Right kidney (tissue), 1 donor: ENCODE results near the gene CLDN6.

ENCODE experiments used
- DNase-seq: peaks from one replicate; pipeline ENCODE4 v3.0.0-alpha.2; 2016

Gene CLDN6

DNA sequence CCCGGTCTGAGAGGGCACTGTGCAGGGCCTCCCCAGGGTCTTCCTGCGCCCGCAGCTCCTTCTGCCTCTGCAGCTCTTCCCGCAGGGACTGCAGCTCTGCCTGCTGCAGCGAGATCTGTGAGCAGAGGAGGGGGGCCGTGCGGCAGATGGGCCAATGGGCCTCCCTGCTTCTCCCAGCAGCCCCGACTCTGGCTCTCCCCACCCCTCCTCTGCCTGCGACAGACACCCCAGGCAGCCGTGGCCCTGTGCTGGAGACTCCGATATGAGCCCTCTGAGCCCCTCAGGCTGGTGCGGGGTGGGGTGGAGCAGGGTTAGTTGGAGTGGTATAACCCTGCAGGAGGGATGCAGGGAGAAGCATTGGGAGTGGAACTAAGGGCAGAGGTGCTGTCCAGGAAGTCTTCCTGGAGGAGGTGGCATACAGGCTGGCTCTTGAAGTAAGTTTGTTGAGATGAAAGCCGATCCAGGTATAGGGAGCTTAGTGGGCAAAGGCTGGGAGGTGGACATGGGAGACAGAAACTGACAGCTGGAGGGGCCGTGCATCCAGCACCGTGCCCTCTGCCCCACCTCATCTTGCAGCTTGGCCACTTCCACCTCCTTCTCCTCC is 10.8 kb upstream of the CLDN6 start:
- no peak for DNase-seq

DNA sequence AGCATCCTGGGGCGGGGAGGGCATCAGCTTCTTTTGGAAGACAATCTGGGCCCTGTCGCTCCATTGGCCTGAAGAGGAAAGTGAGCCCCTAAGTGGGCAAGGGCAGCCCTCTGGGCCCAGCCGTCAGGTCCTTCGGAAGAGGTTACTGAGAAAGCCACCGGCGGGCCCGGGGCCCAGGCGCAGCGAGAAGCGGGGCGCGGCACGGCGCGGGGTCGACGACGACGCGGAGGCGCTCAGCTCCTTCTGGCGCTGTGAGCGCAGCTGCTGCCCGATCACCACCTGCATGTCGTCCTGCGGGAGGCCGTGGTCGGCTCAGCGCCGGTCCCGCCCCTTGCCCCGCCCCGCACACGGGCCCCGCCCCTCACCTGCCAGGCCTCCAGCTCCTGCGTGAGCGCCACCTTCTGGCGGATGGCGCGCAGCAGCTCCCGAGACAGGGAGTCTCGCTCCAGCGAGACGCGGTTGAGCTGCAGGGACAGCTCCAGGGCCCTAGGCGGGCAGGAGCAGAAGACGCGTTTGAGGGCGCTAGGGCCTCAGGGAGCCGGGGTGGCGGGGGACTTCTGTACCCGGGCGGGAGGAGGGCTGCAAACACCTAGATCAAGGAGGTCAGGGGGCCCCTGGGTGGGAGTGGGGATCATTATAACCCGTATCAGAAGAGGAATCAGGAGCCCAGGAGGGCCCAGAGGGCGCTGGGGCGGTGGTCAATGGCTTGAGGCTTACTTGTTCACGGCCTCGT is 10.2 kb upstream of the CLDN6 start:
- DNase-seq = peak; percentile 81

DNA sequence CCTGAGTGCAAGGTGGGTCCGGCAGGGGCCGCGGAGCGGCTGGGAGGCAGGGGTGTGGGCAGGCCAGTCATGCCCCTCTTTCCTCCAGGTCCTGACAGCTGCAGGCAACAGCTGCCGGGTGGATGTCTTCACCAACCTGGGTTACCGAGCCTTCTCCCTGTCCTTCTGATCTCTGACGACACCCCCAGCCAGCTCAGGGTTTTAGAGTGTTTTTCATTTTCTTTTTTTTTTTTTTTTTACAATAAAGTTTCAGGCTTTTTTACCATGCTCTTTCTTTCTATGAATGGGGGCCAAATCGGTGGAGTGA is 9.5 kb upstream of the CLDN6 start:
- DNase-seq = no peak

DNA sequence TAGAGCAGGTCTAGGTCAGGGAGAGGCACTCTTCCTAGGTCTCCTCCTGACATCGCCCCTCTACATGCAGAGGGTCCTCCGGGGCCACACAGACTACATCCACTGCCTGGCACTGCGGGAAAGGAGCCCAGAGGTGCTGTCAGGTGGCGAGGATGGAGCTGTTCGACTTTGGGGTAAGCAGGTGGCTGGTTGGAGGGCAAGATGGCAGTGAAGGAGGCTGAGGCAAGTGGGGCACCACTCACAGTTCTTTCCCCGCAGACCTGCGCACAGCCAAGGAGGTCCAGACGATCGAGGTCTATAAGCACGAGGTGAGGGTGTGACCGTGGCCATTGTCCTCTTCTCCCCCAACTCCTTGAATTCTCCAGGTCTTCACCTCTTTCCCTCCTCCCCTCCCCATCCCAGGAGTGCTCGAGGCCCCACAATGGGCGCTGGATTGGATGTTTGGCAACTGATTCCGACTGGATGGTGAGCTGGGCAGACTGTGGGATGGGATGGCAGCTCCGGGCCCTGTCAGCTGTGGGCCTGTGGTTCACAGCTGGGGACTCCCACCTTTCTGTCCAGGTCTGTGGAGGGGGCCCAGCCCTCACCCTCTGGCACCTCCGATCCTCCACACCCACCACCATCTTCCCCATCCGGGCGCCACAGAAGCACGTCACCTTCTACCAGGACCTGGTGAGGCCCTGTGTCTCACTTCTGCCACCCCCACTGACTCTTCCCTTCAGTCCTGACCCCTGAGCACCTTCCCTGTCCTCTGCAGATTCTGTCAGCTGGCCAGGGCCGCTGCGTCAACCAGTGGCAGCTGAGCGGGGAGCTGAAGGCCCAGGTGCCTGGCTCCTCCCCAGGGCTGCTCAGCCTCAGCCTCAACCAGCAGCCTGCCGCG is 8.9 kb upstream of the CLDN6 start:
- no peak for DNase-seq

DNA sequence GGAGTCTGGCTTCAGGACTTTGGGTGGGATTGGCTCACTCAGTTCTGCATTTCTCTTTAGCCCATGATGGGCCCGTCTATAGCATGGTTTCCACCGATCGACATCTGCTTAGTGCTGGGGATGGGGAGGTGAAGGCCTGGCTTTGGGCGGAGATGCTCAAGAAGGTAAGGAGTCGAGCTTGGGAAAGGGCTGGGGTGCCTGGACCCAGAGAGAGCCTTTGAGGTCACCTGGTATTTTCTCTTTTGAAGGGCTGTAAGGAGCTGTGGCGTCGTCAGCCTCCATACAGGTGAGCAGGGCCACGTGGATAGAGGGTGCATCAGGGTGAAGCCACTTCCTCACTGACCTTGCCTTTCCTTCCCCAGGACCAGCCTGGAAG is 8.0 kb upstream of the CLDN6 start:
- no peak for DNase-seq

DNA sequence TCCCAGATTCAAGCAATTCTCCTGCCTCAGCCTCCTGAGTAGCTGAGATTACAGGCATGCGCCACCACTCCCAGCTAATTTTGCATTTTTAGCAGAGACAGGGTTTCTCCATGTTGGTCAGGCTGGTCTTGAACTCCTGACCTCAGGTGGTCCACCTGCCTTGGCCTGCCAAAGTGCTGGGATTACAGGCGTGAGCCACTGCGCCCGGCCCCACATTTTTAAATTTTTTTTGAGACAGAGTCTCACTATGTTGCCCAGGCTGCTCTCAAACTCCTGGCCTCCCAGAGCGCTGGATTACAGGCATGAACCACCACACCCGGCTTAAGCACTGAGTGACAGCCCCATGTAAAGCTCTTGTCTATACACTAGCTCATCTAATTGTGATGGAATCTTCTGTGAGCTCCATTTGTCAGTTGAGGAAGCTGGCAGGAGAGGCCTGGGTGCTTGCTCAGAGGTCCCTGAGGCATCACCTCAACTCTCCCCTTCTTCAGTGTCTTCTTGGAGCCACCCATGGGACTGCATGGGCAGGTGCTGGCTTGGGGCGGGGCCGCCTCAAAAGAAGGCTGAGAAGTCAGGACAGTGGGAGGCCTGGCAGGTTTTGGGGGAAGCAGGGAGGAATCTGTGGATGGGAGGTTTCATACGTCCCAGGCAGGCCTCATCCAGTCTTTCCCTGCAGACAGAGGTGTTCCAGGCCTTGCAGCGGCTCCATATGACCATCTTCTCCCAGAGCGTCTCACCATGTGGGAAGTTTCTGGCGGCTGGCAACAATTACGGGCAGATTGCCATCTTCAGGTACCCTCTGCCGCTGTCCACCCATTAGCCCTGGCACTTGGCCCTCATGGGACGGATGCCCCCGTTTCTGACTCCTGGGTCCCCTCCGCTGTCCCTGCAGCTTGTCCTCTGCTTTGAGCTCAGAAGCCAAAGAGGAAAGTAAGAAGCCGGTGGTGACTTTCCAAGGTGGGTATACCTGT is 7.3 kb upstream of the CLDN6 start:
- DNase-seq = no peak

DNA sequence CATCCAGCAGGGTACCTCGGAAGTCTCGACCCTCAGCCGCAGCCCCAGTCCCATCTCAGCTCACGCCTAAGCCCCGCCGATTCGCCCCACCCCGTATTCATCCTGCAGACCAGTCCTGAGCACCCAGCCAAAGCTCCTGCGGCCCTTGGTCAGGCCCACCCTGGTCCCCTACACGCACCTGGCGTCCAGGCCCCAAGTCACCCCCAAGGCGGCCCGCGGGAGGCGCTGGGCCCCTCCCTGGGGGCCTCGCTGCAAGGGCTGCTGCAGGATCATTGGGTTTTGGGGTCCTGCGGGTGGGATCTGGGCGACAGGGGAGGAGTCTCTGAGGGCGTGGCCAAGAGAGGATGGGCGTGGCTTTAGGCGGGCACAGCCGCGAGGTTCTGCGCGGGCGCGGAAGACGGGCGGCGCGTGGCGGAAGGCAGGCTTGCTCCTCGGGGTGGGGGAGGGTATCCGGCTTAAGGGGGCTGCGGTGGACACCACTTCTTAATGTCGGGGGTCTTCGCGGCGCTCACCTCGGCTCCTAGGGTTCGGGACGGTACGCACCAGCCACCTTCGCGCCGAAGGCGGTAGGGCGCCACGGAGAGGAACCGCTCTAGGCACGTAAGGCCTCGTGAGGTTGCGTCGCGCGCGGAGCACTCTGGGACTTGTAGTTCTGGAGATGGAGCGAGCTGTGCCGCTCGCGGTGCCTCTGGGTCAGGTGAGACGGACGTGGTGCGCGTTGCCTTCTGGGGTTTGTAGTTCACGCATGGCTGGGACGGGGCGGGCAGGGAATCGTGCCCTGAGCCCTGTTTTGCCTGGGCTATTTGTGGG is 5.9 kb upstream of the CLDN6 start, which contains the start of the genes HCFC1R1 and THOC6:
TSS of gene HCFC1R1 (minus strand) at position 274 of the 810 bp plus-strand sequence. CDS start at position 273, 1 bp downstream.
TSS of gene THOC6 (plus strand) at position 367 of the 810 bp plus-strand sequence. CDS start at position 659, 292 bp downstream.
- peak; percentile 99 for DNase-seq

DNA sequence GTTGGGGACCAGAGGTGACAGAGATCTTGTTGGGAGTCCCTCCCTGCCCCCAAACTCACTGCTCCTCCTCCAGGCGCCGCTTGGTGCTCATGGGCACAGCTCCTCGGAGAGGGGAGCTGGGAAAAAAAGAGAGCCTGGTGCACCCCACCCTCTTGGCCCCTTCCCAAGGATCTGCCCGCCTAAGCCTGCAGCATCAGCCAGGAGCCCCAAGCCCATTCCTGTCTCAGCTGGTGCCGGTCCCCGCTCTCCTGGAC is 5.4 kb upstream of the CLDN6 start:
- no peak for DNase-seq

DNA sequence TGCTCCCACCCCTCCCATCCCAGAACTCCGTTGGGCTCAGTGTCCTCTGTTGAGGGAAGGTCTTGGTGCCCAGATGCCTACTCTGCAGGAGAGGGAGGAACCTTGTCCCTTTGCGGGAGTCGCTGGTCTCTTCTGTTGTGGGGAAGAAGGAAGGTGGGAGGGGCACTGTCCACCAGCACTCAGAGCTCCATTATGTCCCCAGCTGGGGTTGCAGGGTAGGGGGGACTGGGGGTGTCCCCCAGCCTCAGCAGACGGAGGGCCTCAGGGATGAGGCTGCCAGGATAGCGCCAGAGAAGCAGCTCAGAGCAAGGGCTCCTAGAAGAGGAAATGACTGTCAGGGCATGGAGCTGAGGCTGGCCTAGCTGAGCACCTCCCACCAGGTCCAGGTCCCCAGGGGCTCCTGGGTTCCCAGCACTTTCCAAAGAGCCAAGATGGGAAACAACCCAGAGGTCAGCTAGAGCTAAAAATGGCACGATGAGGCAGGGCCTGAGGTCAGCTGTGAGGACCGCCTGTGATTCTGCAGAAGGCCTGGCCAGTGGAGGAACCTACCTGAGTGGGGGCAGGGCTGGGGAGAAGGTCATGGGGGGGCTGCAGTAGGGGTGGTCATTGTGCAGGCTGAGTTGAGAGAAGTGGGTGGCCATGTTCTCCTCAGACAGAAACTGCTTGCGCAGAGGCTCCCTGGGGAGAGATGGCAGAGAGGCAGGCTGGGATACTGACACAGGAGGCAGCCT is 4.9 kb upstream of the CLDN6 start:
- peak; percentile 53 for DNase-seq

DNA sequence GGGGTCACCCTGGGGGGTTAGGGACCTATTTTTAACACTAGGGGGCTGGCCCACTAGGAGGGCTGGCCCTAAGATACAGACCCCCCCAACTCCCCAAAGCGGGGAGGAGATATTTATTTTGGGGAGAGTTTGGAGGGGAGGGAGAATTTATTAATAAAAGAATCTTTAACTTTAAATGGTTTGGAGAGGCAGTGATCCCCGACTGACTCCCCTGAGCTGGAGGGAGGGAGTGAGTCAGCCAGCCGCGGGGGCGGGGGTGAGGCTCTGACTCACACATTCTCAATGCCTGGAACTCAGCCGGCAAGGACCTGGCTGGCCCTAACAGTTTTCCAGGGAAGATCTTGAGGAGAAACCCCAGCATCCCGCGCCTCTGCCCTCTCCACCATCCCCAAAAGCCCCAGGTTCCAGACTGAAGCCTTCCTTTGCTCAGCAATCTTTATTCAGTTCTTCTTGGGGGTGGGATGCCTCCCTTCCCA is 4.3 kb upstream of the CLDN6 start:
- DNase-seq = peak; percentile 56

DNA sequence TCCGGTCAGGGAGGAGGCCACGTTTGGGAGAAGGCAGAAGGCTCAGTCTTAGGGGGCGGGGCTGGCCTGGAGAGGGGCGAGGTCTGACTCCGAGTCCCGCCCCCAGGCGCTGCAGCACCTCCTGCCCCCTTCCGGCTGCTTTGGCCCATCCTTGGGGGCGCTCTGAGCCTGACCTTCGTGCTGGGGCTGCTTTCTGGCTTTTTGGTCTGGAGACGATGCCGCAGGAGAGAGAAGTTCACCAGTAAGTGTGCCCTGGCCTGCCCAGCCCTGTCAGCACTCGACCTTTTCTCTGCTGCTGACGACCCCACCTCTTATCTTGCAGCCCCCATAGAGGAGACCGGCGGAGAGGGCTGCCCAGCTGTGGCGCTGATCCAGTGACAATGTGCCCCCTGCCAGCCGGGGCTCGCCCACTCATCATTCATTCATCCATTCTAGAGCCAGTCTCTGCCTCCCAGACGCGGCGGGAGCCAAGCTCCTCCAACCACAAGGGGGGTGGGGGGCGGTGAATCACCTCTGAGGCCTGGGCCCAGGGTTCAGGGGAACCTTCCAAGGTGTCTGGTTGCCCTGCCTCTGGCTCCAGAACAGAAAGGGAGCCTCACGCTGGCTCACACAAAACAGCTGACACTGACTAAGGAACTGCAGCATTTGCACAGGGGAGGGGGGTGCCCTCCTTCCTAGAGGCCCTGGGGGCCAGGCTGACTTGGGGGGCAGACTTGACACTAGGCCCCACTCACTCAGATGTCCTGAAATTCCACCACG is 3.6 kb upstream of the CLDN6 start:
- no peak for DNase-seq

DNA sequence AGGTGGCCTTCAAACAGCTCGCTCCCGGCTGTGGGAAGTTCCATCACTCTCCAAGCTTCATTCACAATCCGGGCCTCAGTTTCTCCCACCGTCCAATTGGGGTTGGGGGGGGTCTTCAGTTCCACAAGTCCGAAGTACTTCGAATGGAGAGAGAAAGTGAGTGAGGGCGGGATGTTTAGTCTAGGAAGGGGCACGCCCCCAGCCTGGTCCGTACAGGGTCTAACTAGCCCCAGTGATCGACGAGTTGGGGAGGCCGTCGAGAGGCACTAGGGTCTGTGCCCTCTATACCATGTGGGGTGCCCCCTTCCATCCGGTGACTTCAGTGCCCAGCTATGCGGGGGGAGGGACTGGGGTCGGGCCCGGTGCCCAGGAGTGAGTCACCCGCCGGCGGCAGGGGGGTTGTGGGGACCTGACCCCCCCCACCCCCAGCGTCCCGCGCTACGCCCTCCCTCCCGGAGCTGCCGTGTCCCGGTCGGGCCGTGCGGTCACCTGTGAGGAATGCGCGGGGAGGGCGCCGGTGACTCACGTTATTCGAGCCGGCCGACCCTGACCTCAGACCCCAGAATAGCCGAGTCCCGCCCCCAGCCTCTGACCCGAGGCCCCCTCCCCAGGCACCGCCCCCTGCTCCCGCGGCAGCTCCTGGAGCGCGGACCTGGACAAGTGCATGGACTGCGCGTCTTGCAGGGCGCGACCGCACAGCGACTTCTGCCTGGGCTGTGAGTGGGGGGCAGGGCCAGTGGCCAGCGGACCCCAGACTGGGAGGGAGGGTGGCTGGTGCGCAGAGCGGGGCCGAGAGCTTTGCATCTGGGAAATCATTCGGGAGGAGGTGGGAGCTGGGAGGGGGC is 2.8 kb upstream of the CLDN6 start:
- peak; percentile 82 for DNase-seq

DNA sequence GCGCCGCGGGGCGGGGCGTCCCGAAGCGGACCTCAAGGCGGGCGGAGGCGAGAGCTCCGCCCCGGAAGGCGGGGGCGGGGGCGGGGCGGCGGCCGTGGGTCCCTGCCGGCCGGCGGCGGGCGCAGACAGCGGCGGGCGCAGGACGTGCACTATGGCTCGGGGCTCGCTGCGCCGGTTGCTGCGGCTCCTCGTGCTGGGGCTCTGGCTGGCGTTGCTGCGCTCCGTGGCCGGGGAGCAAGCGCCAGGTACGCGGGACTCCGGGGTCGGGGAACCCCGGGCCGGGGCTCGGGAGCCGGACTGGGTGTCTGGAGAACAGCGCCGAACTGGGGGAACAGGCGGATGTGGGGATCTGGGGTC is 2.2 kb upstream of the CLDN6 start, which contains the start of gene TNFRSF12A:
TSS of gene TNFRSF12A (plus strand) at position 122 of the 357 bp plus-strand sequence. CDS start at position 152, 30 bp downstream.
- peak; percentile 85 for DNase-seq

DNA sequence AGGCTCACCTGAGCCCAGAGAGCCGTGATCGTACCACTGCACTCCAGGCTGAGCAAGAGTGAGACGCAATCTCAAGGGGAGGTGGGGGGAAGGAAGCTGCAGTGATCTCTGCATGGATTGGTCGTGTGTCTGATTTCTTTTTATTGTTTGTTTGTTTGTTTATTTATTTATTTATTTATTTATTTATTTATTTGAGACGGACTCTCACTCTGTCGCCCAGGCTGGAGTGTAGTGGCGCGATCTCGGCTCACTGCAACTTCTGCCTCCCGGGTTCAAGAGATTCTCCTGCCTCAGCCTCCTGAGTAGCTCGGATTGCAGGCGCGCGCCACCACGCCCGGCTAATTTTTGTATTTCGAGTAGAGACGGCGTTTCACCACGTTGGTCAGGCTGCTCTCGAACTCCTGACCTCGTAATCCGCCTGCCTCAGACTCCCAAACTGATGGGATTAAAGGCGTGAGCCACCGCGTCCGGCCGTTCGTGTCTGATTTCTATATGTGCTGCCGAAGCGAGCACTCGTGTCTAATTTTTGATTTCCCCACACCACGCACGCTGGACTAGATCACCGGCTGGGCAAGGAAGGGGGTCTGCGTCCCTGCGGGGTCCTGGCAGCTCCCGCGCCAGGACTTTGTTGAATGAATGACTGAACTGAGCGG is 1.7 kb upstream of the CLDN6 start:
- no peak for DNase-seq

DNA sequence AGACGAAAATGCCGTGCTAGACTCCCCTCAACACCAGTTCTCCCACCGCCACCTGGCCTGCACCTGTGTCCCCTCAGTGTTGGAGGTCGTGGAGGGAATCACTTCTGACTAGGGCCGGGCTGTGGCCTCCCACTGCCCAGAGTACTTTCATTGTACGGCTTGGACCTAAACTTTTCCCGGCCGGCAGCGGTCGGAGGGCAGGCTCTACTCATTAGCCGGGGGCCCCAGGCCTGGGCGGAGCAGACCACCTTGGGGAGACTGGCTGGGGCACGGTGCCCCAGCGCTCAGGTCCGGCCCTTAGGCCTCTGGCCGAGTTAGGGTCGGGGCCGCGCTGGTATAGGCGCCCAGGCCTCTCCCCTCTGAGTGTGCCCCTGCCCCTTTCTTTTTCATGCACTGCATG is 639 bp downstream of the CLDN6 start:
- no peak for DNase-seq

DNA sequence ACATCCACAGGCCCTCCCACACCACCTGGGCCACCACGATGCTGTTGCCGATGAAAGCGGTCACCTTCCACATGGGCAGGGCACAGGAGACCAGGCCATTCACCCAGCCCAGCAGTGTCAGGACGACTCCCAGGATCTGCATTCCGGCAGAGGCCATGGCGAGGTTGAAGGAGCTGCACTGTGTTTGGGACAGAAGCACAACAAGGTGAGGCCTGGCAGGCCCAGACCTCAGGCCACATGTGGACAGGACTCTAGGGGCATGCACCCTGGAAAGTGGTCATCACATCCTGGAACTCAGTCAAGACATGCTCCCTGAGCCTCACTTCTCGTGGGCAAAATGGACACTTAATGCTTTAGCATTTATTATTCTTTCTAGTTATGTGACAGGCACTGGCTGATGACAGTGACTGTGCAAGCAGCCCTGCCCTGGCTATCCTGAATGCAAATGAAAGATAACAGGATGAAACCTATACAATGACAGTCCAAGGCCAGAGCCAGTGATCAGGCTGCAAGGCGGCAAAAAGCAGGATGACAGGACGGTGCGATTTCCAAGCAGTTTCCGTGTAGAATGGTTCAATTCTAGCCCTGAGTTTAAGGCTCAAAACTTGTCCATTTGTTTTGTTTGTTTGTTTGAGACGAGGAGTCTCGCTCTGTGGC is 2.0 kb downstream of the CLDN6 start:
- DNase-seq = no peak

DNA sequence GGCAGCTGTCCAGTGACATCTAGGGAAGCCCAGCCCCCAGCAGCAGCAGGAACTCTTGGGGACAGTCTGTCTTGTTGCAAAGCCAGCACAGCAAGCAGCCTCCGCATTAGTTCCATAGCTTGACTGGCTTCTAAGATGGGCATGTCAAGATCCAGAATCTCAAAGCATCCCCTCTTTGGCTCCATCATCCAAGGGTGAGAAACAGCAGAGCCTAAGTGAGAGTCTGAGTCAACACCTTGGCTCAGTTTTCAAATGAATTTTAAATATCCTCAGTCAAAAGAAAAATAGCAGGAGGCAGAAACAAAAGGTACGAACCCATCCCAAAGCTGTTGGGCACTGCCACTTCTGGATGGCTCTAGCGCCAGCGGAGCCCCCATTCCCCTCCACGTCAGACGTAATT is 3.0 kb downstream of the CLDN6 start:
- DNase-seq = no peak
